CD14-positive monocyte (primary cell): ENCODE measurements around the gene NOS1. TPM values are rescaled to one million over a fixed set of nuclear protein-coding genes. Genes with fewer than 3 reads are reported as not detected.

Experiments
- DNase-seq, 3 donors: peaks; one replicate each; pipeline ENCODE4 v3.0.0-alpha.2; 2011 to 2022
- H2AFZ ChIP-seq: 2 replicates; pipeline ENCODE4 v1.6.0; 2012; ENCODE audit warnings: mild to moderate bottlenecking, low read depth, low read length, inconsistent platforms; ENCODE audit not compliant: insufficient read depth, poor library complexity, severe bottlenecking
- H3K27ac ChIP-seq, 2 donors: 1 replicate in 1 of 2; 2 replicates in 1 of 2; pipeline ENCODE4 v1.5.1; 2012 to 2013; ENCODE audit warnings: low read length in 2 of 2, control low read depth in 1 of 2, inconsistent platforms in 1 of 2, low read depth in 1 of 2, mild to moderate bottlenecking in 1 of 2
- H3K27me3 ChIP-seq, 2 donors: one replicate each; pipeline versions ENCODE4 v1.6.0 to v1.6.1; 2011 to 2013; ENCODE audit warnings: low read length in 2 of 2; ENCODE audit not compliant: control insufficient read depth in 2 of 2, insufficient read depth in 2 of 2
- H3K36me3 ChIP-seq, 2 donors: replicated peaks in 1 of 2; 1 replicate in 1 of 2; 2 replicates in 1 of 2; pipeline versions ENCODE4 v1.5.1 to v1.6.1; 2012 to 2013; ENCODE audit warnings: low read length in 2 of 2, control low read depth in 1 of 2, inconsistent platforms in 1 of 2, mild to moderate bottlenecking in 1 of 2; ENCODE audit not compliant: insufficient read depth in 2 of 2, control insufficient read depth in 1 of 2
- H3K4me1 ChIP-seq, 2 donors: 1 replicate in 1 of 2; 2 replicates in 1 of 2; pipeline versions ENCODE4 v1.5.1 to v1.6.1; 2012 to 2013; ENCODE audit warnings: low read length in 2 of 2, control low read depth in 1 of 2, inconsistent platforms in 1 of 2, mild to moderate bottlenecking in 1 of 2, moderate library complexity in 1 of 2; ENCODE audit not compliant: insufficient read depth in 2 of 2, control insufficient read depth in 1 of 2
- H3K4me2 ChIP-seq: replicated peaks from 2 replicates; pipeline ENCODE3; 2012; ENCODE audit warnings: low read length, moderate library complexity, mild to moderate bottlenecking; ENCODE audit not compliant: poor library complexity, severe bottlenecking; ENCODE audit errors: extremely low read depth
- H3K4me3 ChIP-seq, 3 experiments: fragments of 200-600 bp in 1 of 3; sonication (generic) in 1 of 3; replicated peaks in 1 of 3; 1 replicate in 2 of 3; 2 replicates in 1 of 3; pipeline ENCODE4 v1.5.1; 2011 to 2013; ENCODE audit warnings: low read length in 3 of 3, mild to moderate bottlenecking in 3 of 3, control low read depth in 2 of 3, low read depth in 2 of 3, inconsistent platforms in 1 of 3, moderate library complexity in 1 of 3
- H3K79me2 ChIP-seq: 2 replicates; pipeline ENCODE4 v1.6.0; 2012; ENCODE audit warnings: mild to moderate bottlenecking, control low read depth, inconsistent platforms, low read length, moderate library complexity; ENCODE audit not compliant: insufficient read depth
- H3K9ac ChIP-seq: 2 replicates; pipeline ENCODE4 v1.6.0; 2017; ENCODE audit warnings: low read length, mild to moderate bottlenecking; ENCODE audit not compliant: insufficient read depth, poor library complexity, severe bottlenecking
- H3K9me3 ChIP-seq, 2 donors: replicated peaks in 1 of 2; 1 replicate in 1 of 2; 2 replicates in 1 of 2; pipeline versions ENCODE4 v1.5.1 to v1.6.1; 2012 to 2013; ENCODE audit warnings: low read length in 2 of 2, control low read depth in 1 of 2; ENCODE audit not compliant: control insufficient read depth in 1 of 2, insufficient read depth in 1 of 2
- H4K20me1 ChIP-seq: 2 replicates; pipeline ENCODE4 v1.6.0; 2012; ENCODE audit warnings: mild to moderate bottlenecking, low read length, control low read depth, moderate library complexity; ENCODE audit not compliant: insufficient read depth
- H3K27ac Mint-ChIP-seq, 7 donors: one replicate each; pipeline ENCODE4 v1.8.0; 2020; ENCODE audit warnings: mild to moderate bottlenecking in 7 of 7, mixed read lengths in 7 of 7, moderate library complexity in 6 of 7, inconsistent platforms in 2 of 7
- H3K27me3 Mint-ChIP-seq, 3 donors: one replicate each; pipeline ENCODE4 v1.8.0; 2021 to 2022; ENCODE audit warnings: low read depth in 3 of 3, mild to moderate bottlenecking in 3 of 3, mixed read lengths in 3 of 3, moderate library complexity in 3 of 3, inconsistent platforms in 1 of 3
- H3K36me3 Mint-ChIP-seq, 2 donors: one replicate each; pipeline ENCODE4 v1.8.0; 2020; ENCODE audit warnings: mixed read lengths in 2 of 2, inconsistent platforms in 1 of 2, mild to moderate bottlenecking in 1 of 2
- H3K4me1 Mint-ChIP-seq: one replicate; pipeline ENCODE4 v1.8.0; 2020; ENCODE audit warnings: mild to moderate bottlenecking, mixed read lengths
- H3K4me3 Mint-ChIP-seq, 2 donors: one replicate each; pipeline ENCODE4 v1.8.0; 2020; ENCODE audit warnings: mild to moderate bottlenecking in 2 of 2, mixed read lengths in 2 of 2, moderate library complexity in 1 of 2
- H3K9me3 Mint-ChIP-seq, 7 donors: one replicate each; pipeline ENCODE4 v1.8.0; 2020 to 2022; ENCODE audit warnings: mixed read lengths in 7 of 7, mild to moderate bottlenecking in 6 of 7, moderate library complexity in 6 of 7, inconsistent platforms in 2 of 7
- WGBS: methylation state at CpG from one replicate; pipeline ENCODE4 v1.1.5; 2013; ENCODE audit warnings: missing lambda C conversion rate; ENCODE audit not compliant: insufficient coverage; 5-methylcytosine and 5-hydroxymethylcytosine counted together
- intact Hi-C, 2 donors: fragments of 100-400 bp; cut with micrococcal nuclease; formaldehyde crosslinking; loops; one replicate each; pipeline versions ENCODE4 v1.15.0 to v1.15.1; 2023
- polyA plus RNA-seq, 3 donors: library from polyadenylated mRNA; depleted of rRNA in 1 of 3; unstranded in 2 of 3; stranded (reverse) in 1 of 3; fragments of 300-500 nt in 2 of 3; fragments of >200 nt in 1 of 3; fragmentation: Illumina TruSeq in 2 of 3; gene quantifications; 1 replicate in 2 of 3; 2 replicates in 1 of 3; pipeline ENCODE4 v1.2.3, GENCODE V29; 2012 to 2021
- TF ChIP-seq, protein P1 (sequence below): fragments of 200-600 bp; IDR thresholded peaks from one replicate; pipeline ENCODE4 v1.8.0; 2022; ENCODE audit warnings: antibody characterized with exemption, mild to moderate bottlenecking

The NOS1 gene
- polyA plus RNA-seq, 3 donors = not detected

DNA sequence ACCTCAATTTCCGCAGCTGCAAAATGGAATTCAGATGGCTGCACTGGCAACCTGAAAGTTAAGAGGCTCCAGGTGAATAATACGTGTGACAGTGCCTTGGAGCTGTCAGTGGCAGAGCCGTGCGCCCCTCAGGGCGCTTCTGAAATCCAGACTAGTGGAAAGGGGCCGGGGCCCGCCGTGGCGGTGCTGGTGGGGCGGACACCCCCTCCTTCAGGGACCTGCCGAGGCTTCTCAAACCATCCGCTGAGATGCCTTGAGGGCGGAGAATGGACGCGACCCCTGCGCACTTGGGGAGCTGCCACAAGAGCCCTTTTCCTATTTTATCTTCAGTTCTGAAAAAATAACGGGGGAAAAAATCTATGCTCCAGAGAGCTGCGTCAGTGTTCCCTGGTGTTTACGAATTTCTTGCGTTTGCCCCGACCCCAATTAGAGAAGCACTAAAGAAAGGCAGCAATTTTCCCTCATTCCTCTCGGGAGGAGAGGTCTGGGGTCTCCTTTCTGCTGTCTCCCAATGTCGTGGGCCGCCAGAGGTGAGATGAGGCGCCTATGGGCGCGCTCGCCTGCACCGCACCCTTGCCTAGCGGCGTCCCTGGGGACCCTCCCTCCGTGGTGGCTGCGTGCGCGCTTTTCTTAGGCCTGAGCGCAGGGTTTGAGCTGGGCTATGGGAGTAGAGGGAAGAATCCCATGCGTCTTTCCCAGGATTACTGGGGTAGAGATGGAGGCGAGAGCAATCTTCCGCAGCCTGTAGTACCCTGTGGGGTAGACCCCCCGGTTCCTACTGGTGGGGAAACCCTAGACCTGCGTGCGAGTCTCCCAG is 2.2 kb downstream of the NOS1 start:
- Histone ChIP-seq H3K9me3 (no peaks in the 10 kb centered on the region), H3K9ac (no peak overlapping the region), H3K4me3 (no peak overlapping the region), H3K79me2 (no peaks in the 10 kb centered on the region), H4K20me1 (no peaks in the 10 kb centered on the region), H3K4me2 (no peak overlapping the region), H3K4me1 (no peaks in the 10 kb centered on the region), H3K27me3 (peaks cover 18 to 59% of the 10 kb centered on the region in 2 donors), H3K27ac (no peak overlapping the region), H2AFZ (no peak overlapping the region), H3K36me3 (no peaks in the 10 kb centered on the region)
- intact Hi-C loops = no loop called here
- peaks cover 0 to 9% (median 0%) of the 10 kb centered on the region in 7 donors for H3K9me3 Mint-ChIP-seq
- peak overlapping the region in 1 of 2 donors; percentile 17 for H3K4me3 Mint-ChIP-seq
- WGBS = 14% methylated on average over 29 of the region's 42 CpGs
- H3K27ac Mint-ChIP-seq = no peak overlapping the region
- DNase-seq = no peak
- TF ChIP-seq, protein P1, sequence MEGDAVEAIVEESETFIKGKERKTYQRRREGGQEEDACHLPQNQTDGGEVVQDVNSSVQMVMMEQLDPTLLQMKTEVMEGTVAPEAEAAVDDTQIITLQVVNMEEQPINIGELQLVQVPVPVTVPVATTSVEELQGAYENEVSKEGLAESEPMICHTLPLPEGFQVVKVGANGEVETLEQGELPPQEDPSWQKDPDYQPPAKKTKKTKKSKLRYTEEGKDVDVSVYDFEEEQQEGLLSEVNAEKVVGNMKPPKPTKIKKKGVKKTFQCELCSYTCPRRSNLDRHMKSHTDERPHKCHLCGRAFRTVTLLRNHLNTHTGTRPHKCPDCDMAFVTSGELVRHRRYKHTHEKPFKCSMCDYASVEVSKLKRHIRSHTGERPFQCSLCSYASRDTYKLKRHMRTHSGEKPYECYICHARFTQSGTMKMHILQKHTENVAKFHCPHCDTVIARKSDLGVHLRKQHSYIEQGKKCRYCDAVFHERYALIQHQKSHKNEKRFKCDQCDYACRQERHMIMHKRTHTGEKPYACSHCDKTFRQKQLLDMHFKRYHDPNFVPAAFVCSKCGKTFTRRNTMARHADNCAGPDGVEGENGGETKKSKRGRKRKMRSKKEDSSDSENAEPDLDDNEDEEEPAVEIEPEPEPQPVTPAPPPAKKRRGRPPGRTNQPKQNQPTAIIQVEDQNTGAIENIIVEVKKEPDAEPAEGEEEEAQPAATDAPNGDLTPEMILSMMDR = no peak
- peaks cover 51 to 68% (median 63%) of the 10 kb centered on the region in 3 donors for H3K27me3 Mint-ChIP-seq
- no peaks in the 10 kb centered on the region for H3K4me1 Mint-ChIP-seq
- H3K36me3 Mint-ChIP-seq = no peaks in the 10 kb centered on the region

DNA sequence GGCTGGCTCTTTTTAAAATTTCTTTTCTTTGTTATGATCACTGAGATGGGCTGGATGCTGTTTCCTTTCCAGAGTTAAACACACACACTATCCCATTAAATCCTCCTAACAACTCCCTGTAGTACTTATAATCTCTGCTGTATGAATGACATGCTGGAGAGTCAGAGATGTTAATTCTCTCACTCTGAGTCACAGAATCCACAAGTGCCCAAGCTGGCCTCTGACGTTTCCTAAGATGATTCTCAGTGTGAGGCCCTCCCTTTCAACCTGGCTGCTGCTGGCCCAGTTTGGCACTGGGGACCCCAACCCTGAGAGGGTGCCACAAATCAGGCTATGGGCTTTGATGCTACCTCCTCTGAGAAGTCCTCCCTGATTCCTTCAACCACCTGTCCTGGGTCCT is 5.4 kb downstream of the NOS1 start:
- Mint-ChIP-seq H3K27ac (no peak overlapping the region), H3K4me1 (no peaks in the 10 kb centered on the region), H3K27me3 (peaks cover 29 to 41% (median 36%) of the 10 kb centered on the region in 3 donors), H3K36me3 (no peaks in the 10 kb centered on the region), H3K9me3 (peaks cover 0 to 2% (median 0%) of the 10 kb centered on the region in 7 donors), H3K4me3 (no peak overlapping the region)
- Histone ChIP-seq H3K9me3 (no peaks in the 10 kb centered on the region), H2AFZ (no peak overlapping the region), H3K4me2 (no peak overlapping the region), H3K9ac (no peak overlapping the region), H3K4me3 (no peak overlapping the region), H3K36me3 (no peaks in the 10 kb centered on the region), H3K27ac (no peak overlapping the region), H3K79me2 (no peaks in the 10 kb centered on the region), H4K20me1 (no peaks in the 10 kb centered on the region), H3K4me1 (no peaks in the 10 kb centered on the region), H3K27me3 (peaks cover 11 to 30% of the 10 kb centered on the region in 2 donors)
- intact Hi-C loops = no loop called here
- DNase-seq = no peak
- 50% methylated on average over 1 of the region's 1 CpG for WGBS
- TF ChIP-seq, protein P1 = no peak
